GDM1 (cell line): ENCODE results near the gene ZIC2.

Experiments
- DNase-seq: peaks from one replicate; lab custom pipeline; 2025; lab: John Stamatoyannopoulos, UW

The ZIC2 gene

DNA sequence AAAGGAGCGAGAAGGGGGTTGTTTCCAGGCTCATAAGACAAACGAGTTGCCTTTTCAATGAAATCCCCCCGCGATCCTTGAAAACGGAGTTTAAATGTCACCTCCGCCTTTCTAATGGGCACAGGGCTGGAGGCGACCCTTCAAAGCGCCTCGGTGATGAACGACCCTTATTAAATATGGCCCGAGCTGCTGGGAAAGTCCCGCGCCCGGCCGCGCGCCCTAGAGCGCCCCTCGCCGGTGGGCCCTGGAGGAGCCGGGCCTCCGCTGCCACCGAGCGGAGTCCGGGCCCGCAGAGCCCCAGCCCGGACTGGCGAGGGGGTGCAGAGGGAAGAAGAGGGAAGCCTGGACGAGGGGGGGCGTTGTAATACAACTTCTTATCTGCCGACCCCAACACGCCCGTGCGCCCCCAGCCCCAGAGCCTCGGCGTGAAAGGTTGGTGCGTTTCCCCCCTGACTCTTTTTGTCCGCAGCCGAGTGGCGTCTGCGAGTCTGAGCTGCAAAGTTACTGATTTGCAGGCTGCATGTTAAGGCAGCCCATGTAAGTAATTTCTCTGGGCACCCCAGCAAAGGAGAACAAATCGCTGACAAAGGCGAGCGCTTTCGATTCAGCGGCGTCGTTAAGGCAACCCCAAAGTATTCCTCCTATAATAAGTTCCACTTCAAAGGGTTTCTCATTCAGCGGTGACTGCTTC is 21.9 kb upstream of the ZIC2 start:
- DNase-seq, result no peak

DNA sequence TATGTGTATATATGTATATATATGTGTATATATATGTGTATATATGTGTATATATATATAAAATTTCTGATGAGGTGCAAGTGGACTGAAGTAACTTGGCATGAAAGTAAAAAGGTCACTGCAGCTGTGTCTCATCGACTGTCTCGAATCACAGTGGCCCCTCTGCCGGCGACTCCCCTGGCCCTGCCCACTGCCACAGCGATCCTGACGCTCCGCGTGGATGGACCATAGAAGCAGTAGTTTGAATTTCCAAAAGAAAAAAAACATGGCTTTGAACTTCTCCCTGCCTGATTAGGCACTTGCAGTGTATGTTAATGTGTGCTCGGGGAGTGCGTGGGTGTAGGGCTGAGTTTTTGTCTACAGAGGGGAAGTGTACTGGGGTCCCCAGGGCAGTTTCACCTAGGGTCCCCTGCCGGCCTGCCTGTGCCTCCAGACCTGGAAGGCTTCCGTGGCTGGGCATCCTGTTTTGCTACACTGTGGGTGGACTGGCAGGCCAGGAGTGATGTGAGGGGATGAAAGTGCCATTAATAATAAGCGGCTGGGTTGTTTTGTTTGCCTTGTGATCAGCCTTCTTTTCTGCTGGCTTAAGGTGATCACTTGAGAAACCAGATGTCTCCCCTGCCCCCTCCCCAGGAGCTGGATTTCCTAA is 20.8 kb upstream of the ZIC2 start:
- DNase-seq, result no peak

DNA sequence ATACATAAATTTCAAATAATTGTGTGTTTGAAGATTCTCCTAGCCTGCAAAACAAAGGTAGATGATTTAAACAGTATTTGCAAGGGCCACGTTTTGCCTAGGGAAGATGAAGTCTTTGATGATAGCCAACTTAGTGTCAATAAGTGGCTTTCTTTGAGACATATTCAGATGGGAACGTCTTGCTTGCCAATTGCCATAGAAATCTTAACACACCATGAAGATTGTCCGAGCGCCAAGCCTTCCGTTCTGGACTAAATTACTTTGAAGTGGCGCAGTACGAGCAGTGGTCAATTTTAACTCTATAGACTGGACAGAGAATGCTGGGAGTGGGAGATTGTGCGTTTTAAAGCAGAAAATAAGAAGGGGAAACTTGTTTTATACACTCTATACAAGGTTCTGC is 19.9 kb upstream of the ZIC2 start:
- DNase-seq, result no peak

DNA sequence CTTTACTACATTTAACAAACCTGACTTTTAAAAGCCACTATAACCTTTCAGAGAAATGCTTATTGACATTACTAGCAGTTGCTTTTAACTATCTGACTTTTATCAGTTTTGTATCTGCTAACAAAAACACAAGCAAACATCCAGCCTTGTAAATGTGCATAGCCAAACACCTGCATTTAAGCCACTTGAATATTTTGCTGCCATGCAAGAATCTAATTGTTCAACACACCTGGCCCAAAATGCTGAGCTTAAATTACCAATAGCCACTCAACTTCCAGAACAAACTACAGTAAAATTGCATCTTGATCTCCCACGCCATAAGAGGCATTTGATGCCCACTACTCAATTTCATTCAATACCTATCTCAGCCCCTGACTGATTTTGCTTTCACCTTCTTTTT is 19.3 kb upstream of the ZIC2 start:
- DNase-seq, result no peak

DNA sequence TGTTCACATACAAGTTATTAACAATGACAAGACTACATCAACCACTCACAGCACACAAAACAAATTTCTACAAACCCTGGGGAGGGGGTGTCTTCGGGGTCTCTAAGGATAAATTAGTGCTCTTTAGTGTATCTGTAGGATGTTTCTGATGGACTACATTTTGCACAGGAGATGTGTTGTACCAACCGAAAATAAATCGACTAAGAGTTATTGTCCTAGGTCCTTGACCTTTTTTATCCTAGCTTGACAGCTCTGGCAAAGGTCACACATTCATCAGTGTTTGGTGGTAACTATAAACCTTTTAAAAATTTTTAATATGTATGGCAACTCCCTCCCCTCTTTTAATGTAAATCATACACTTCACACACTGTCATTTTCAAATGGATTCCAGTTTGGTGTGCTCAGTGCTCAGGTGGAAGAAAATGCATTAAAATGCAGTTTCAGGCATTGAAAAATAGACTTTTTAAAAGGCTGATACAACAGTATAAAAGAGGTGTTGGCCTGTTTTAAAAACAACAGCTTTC is 17.7 kb upstream of the ZIC2 start:
- no peak for DNase-seq

GRCh38 chr13:99965329-99966000 is 16.1 kb upstream of the ZIC2 start:
- DNase-seq, result no peak

- no peak for DNase-seq
Observed at GRCh38 chr13:99966064-99966805, 15.3 kb upstream of the ZIC2 start.

- no peak for DNase-seq
Observed at GRCh38 chr13:99967498-99967868, 14.1 kb upstream of the ZIC2 start.

GRCh38 chr13:99967869-99968520 is 13.6 kb upstream of the ZIC2 start:
- no peak for DNase-seq

DNA sequence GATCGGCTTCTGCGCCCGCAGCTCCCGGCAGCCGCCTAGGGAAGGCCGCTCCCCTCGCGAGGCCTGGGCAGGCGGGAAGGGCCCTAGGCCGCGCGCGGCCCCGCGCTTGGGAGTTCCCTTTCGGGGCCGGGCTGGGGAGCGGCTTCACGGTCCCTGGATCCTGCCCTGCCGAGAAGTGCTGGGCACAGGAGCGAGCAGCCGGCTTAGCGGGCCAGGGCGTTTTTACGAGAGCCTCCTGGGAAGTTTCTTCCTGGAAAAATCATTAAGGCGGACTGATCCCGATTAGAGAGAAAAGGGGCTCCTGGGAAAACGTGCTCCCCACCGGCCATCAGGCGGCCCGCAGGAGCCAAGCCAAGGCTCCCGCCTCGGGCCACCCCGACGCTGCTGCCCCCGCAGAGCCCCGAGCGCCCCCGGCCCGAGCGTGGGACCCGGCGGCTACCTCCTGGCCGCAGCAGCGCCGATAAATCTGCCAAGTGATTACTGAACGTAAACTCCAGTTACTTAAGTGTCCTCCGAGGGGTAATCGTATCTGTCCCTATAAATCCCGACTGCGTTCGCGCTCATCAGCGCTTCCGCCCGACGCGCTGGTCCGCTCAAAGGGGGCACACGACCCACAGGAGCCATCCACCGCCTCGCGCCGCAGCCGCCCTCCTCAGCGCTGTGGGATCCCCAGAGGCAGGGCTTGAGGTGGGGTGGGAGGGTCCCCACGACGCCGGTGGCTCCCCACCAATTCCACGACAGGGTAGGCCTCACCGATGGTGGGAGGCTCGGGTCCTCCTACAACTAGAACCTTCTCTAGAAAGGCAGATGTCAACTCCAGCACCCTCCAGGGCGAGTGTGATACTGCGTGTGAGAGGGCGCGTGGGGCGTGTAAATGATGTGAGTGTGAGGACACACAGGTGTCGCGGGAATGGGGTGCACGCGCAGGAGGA is 12.8 kb upstream of the ZIC2 start:
- DNase-seq, result no peak

DNA sequence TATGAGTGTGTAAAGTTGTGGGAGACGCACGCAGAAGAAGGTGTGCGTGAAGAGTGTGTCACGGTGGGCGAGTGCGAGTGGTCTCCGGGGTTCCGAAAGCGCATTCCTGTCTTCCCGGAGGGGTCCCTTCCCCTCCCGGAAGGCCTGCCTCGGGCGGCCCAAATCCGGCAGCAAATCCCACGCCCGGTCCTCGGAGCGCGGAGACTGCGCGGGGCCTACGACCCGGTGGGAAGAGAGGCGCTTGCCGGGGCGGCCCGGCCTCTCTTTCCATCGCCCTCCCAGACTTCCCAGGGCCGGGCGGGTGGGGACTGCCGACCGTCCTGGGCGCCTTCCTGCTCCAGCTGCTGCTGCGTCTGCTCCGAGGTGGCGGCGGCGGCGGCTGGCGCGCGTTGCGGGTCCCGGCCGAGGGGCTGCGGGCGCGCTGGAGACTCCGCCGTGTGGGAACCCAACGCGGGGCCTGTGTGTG is 12.1 kb upstream of the ZIC2 start:
- DNase-seq, result no peak

DNA sequence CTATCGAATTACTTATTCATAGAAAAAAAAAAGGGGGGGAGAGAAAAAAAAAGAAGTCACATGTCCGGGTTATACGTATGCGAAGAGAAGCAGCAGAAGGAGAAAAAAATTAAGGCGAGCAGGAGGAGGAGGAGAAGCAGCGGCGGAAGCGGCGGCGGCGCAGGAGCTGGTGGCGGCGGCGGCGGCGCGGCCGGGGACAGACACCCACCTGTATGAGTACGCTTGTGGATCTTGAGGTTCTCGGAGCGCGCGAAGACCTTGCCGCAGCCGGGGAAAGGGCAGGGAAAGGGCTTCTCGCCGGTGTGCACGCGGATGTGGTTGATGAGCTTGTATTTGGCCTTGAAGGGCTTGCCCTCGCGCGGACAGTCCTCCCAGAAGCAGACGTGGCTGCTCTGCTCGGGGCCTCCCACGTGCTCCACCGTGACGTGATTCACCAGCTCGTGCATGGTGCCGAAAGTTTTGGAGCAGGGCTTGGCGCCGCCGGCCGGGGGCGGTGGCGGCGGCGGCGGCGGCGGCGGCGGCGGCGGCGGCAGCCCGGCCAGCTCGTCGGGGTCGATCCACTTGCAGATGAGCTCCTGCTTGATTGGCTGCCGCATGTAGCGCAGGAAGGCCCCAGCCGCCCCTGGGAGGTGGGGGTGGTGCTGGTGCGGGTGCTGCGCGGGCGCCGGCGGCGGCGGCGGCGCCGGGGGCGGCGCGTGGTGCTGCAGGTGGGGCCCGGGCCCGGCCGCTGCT is 11.5 kb upstream of the ZIC2 start:
- DNase-seq, result no peak

- no peak for DNase-seq
Observed at GRCh38 chr13:99970651-99971575, 10.7 kb upstream of the ZIC2 start.

DNA sequence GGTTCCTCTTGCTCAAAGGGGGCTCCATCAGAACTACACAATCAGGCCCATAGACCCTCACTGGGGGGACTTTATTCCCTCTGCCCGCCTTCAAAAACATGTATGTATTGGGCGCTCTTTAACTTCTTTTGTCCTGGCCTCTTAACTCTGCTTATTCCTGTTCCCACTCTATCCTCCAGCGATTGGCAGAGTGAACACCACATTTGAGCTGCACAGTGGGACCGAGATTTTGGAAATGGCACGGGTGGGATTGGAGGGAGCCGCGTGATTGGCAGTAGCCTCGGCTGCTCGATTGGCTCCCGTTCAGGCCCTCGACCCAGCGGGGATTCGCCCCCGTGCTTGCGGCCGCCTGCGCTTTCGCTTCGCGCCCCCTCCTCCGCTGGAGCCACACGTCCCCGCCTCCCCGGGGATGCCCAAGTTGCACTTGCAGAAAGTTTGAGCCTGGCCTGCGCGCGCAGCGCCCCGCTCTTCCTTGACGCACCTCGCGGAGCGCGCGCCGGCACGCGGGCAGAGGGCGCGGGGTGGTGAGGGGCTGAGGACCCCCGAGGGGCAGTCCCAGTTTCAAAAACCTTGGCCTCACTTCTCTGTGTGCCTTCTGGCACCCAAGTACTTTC is 9.9 kb upstream of the ZIC2 start, which contains the start of gene ZIC5:
TSS of gene ZIC5 (minus strand) at position 192 of the 614 bp plus-strand sequence. CDS start at position 28, 164 bp downstream.
- no peak for DNase-seq

DNA sequence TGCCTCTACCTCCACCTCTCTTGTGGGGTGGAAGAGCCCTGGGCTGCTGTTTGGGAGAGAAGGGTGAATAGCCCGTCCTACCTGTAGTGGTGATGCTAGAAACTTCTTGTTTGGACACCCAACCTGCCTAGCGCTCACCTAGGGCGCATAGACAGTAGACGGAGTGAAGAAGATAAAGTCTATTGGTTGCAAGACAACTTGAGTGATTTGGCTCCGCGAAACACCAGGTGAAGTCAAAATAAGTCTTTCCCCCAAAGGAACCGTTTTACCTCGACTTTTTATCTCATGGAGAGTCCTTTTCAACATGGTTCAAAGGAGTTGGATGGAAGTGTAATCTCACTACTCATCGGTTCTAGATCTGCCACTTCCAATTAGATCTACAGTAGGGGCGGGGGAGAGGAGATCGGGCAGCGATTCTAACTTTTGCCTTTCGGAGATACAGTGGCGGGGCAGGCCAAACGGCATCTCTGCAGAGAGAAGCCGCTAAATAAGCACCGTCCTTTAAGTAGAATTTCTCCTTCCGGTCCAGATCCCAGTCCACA is 9.3 kb upstream of the ZIC2 start:
- no peak for DNase-seq

- no peak for DNase-seq
Observed at GRCh38 chr13:99973163-99973807, 8.3 kb upstream of the ZIC2 start.

DNA sequence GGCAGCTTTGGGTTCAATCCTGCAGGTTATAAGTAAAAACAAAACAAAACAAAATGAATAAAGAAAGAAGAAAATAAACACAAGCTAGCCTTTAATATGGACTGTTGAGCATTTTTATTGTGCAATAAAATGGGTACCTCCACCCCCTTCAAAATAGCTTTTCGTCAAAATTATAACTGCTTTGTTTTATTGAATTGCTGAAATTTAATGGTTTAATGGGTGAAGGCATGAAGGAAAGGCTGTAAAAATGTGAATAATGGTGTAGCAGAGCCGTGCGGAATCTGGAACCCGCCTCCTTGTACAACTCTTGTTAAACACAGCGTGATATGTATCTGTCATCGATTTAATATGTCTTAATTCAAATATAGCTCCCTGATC is 7.8 kb upstream of the ZIC2 start:
- no peak for DNase-seq
